ENCODE measurements around the gene PITPNM3. TPM values are rescaled to one million over a fixed set of nuclear protein-coding genes. Genes with fewer than 3 reads are reported as not detected.

Gene PITPNM3
- total and polyA plus RNA-seq, 2 of the 13 experiments (the other 11 are each of a cell fraction or from before 2014, with no cell fraction given), result 0.13 to 0.29 TPM

DNA sequence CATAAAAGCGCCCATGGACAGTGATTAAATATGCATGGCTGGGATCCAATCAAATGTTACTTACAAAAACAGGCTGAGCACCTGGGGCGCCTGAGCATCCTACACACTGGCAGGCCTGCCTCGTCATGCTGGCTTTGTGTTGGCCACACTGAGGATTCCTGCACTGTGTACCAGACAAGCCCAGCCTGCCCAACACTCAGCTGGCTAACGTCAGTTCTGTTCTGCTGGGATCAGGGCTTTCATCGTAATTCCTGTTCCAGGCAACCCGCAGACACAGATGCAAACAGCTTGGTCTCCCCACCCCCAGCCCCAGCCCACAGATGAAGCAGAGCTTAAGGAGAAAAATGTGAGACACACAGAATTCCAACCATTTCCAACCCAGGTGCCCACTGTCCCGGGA, 81.4 kb downstream of the PITPNM3 start:
- TF ChIP-seq ZNF652 (CRISPR knock-in tag; IDR thresholded peaks at IDR 0.05; ENCODE audit: borderline replicate concordance, low read depth) (no peak), SRSF1 (optimal IDR thresholded peaks at IDR 0.05; ENCODE audit: low read depth, low read length) (no peak), SAP130 (CRISPR knock-in tag; IDR thresholded peaks at IDR 0.05; ENCODE audit: low read depth) (no peak), KLF13 (CRISPR knock-in tag; IDR thresholded peaks at IDR 0.05) (no peak), ZNF382 (CRISPR knock-in tag; IDR thresholded peaks at IDR 0.05; ENCODE audit: borderline replicate concordance) (no peak), ZNF530 (CRISPR knock-in tag; IDR thresholded peaks at IDR 0.05; ENCODE audit: low read depth) (no peak), ZNF205 (CRISPR knock-in tag; IDR thresholded peaks at IDR 0.05) (no peak), JUN (CRISPR knock-in tag; IDR thresholded peaks at IDR 0.05) (no peak), ASH2L (IDR thresholded peaks at IDR 0.05; ENCODE audit: insufficient read length, low read depth, low read length) (no peak), FOXJ3 (CRISPR knock-in tag; IDR thresholded peaks at IDR 0.05; ENCODE audit: borderline replicate concordance) (no peak), ZNF781 (CRISPR knock-in tag; IDR thresholded peaks at IDR 0.05; ENCODE audit: borderline replicate concordance, not compliant biosample characterization) (no peak)
- TF ChIP-seq, protein P1, sequence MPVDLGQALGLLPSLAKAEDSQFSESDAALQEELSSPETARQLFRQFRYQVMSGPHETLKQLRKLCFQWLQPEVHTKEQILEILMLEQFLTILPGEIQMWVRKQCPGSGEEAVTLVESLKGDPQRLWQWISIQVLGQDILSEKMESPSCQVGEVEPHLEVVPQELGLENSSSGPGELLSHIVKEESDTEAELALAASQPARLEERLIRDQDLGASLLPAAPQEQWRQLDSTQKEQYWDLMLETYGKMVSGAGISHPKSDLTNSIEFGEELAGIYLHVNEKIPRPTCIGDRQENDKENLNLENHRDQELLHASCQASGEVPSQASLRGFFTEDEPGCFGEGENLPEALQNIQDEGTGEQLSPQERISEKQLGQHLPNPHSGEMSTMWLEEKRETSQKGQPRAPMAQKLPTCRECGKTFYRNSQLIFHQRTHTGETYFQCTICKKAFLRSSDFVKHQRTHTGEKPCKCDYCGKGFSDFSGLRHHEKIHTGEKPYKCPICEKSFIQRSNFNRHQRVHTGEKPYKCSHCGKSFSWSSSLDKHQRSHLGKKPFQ (CRISPR knock-in tag; IDR thresholded peaks at IDR 0.05; ENCODE audit: insufficient replicate concordance), result no peak
- TF ChIP-seq, protein P2, sequence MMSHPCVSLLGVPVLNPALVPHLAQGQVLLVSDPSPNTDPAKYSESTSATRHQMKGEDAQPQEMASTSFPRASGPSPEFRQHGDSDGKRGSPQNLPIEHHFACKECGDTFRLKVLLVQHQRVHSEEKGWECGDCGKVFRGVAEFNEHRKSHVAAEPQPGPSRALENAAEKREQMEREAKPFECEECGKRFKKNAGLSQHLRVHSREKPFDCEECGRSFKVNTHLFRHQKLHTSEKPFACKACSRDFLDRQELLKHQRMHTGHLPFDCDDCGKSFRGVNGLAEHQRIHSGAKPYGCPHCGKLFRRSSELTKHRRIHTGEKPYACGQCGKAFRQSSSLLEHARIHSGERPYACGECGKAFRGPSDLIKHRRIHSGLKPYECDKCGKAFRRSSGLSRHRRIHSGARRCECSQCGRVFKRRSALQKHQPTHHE (CRISPR knock-in tag; IDR thresholded peaks at IDR 0.05; ENCODE audit: borderline replicate concordance), result no peak
- TF ChIP-seq, protein P3, sequence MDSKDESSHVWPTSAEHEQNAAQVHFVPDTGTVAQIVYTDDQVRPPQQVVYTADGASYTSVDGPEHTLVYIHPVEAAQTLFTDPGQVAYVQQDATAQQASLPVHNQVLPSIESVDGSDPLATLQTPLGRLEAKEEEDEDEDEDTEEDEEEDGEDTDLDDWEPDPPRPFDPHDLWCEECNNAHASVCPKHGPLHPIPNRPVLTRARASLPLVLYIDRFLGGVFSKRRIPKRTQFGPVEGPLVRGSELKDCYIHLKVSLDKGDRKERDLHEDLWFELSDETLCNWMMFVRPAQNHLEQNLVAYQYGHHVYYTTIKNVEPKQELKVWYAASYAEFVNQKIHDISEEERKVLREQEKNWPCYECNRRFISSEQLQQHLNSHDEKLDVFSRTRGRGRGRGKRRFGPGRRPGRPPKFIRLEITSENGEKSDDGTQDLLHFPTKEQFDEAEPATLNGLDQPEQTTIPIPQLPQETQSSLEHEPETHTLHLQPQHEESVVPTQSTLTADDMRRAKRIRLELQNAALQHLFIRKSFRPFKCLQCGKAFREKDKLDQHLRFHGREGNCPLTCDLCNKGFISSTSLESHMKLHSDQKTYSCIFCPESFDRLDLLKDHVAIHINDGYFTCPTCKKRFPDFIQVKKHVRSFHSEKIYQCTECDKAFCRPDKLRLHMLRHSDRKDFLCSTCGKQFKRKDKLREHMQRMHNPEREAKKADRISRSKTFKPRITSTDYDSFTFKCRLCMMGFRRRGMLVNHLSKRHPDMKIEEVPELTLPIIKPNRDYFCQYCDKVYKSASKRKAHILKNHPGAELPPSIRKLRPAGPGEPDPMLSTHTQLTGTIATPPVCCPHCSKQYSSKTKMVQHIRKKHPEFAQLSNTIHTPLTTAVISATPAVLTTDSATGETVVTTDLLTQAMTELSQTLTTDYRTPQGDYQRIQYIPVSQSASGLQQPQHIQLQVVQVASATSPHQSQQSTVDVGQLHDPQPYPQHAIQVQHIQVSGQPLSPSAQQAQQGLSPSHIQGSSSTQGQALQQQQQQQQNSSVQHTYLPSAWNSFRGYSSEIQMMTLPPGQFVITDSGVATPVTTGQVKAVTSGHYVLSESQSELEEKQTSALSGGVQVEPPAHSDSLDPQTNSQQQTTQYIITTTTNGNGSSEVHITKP (CRISPR knock-in tag; IDR thresholded peaks at IDR 0.05; ENCODE audit: low read depth), result no peak
- intact Hi-C loops (cut with micrococcal nuclease; ENCODE audit: unreplicated experiment) (loop anchor here (10.0 kb wide), 1 partner anchor 80 kb away; the partner anchor contains the start of gene PITPNM3), in situ Hi-C loops (cut with HindIII; ENCODE audit: extremely low pct_ligation_motif_present, low pct_unique_long_range_greater_than_20kb) (loop anchor here (5.0 kb wide), 1 partner anchor 167 kb away; the partner anchor contains the start of genes KIAA0753 and TXNDC17)
- Histone ChIP-seq H3K27me3 (ENCODE audit: control insufficient read depth in 1 of 2, insufficient read depth in 2 of 2, low read length in 2 of 2) (no peaks in the 10 kb centered on the region), H3K36me3 (replicated peaks in 1 of 2; ENCODE audit: control insufficient read depth in 1 of 2, insufficient read depth in 2 of 2, low read length in 2 of 2) (no peaks in the 10 kb centered on the region), H3K4me3 (replicated peaks in 1 of 3; ENCODE audit: insufficient read depth in 1 of 3, low read depth in 2 of 3, low read length in 3 of 3) (no peak overlapping the region), H3K4me1 (ENCODE audit: insufficient read depth, low read length) (no peaks in the 10 kb centered on the region), H3K9ac (ENCODE audit: insufficient read depth, low read depth, low read length) (no peak overlapping the region), H4K20me1 (ENCODE audit: insufficient read depth, low read length) (no peaks in the 10 kb centered on the region), H3K79me2 (ENCODE audit: insufficient read depth, low read length) (no peaks in the 10 kb centered on the region), H2AFZ (ENCODE audit: low read length) (no peak overlapping the region), H3K9me3 (ENCODE audit: low read length) (no peaks in the 10 kb centered on the region), H3K27ac (ENCODE audit: extremely low read length, insufficient read depth, low read length) (no peak overlapping the region), H3K4me2 (ENCODE audit: low read depth, low read length) (no peak overlapping the region)
- no peak for FAIRE-seq
- CTCF ChIA-PET (ENCODE audit: low intra/inter-chr PET ratio, low total read pairs), result no interaction called here
- POLR2A ChIA-PET, result no interaction called here
- ATAC-seq, result no peak
- no TSS peak for BruUV-seq (replicated peaks)
- DNase-seq (ENCODE audit: low spot score), result no peak
- WGBS (ENCODE audit: low lambda C conversion rate), result 44% methylated on average over 5 of the region's 7 CpGs

Data from HepG2 (cell line).